HG03342 (cell line): ENCODE measurements around the gene ANKRD53.
"Not testable (repeated sequence)": the region's sequence is repeated elsewhere in the genome, so short reads cannot be mapped to it uniquely, and the experiment has no call there.

Source experiments
- ATAC-seq: cut with Tn5 transposase; IDR thresholded peaks from one replicate; pipeline ENCODE4 v1.9.1; 2021; ENCODE audit warnings: mild to moderate bottlenecking, moderate library complexity; ENCODE audit not compliant: unreplicated experiment

ANKRD53 gene

GRCh38 chr2:71005271-71006202, 27.1 kb downstream of the ANKRD53 start:
- no peak for ATAC-seq

- no peak for ATAC-seq
Observed at GRCh38 chr2:71006323-71006722, 27.9 kb downstream of the ANKRD53 start.

GRCh38 chr2:71006955-71007799, 28.7 kb downstream of the ANKRD53 start:
- ATAC-seq = no peak

- no peak for ATAC-seq
Observed at GRCh38 chr2:71008342-71008741, 29.9 kb downstream of the ANKRD53 start.

GRCh38 chr2:71011786-71012185, 33.4 kb downstream of the ANKRD53 start:
- not testable (repeated sequence) for ATAC-seq

- ATAC-seq = no peak
Observed at GRCh38 chr2:71018625-71019024, 40.2 kb downstream of the ANKRD53 start.

- not testable (repeated sequence) for ATAC-seq
Observed at GRCh38 chr2:71019989-71020388, 41.6 kb downstream of the ANKRD53 start.

GRCh38 chr2:71021394-71021793, 43.0 kb downstream of the ANKRD53 start:
- ATAC-seq = not testable (repeated sequence)

- ATAC-seq = not testable (repeated sequence)
Observed at GRCh38 chr2:71023553-71024243, 45.3 kb downstream of the ANKRD53 start.
